Keratinocyte (primary cell): ENCODE data around the gene CRLF1. TPM values are rescaled to one million over a fixed set of nuclear protein-coding genes. Genes with fewer than 3 reads are reported as not detected.

Experiments
- DNase-seq: peaks from one replicate; pipeline ENCODE4 v3.0.0-alpha.2; 2011; ENCODE audit warnings: low read depth, missing footprints, low spot score
- FAIRE-seq: peaks from 2 replicates; lab custom pipeline; 2011; peaks lifted over from hg19 to GRCh38; lab: Jason Lieb, UNC
- H2AFZ ChIP-seq: 2 replicates; pipeline ENCODE4 v1.6.0; 2012; ENCODE audit warnings: low read length, control low read depth, inconsistent platforms; ENCODE audit not compliant: control insufficient read depth
- H3K27ac ChIP-seq: 2 replicates; pipeline ENCODE4 v1.5.1; 2011; ENCODE audit warnings: low read length; ENCODE audit not compliant: control insufficient read depth, insufficient read depth
- H3K27me3 ChIP-seq: 3 replicates; pipeline ENCODE4 v1.6.0; 2011; ENCODE audit warnings: low read length; ENCODE audit not compliant: control insufficient read depth, insufficient read depth; ENCODE audit errors: extremely low read depth
- H3K36me3 ChIP-seq, 2 experiments: 2 replicates in 1 of 2; 3 replicates in 1 of 2; pipeline ENCODE4 v1.5.1; 2011; ENCODE audit warnings: low read length in 2 of 2, mild to moderate bottlenecking in 1 of 2; ENCODE audit not compliant: control insufficient read depth in 2 of 2, insufficient read depth in 2 of 2; ENCODE audit errors: extremely low read depth in 1 of 2
- H3K4me1 ChIP-seq: 3 replicates; pipeline ENCODE4 v1.5.1; 2011; ENCODE audit warnings: low read length; ENCODE audit not compliant: control insufficient read depth, insufficient read depth; ENCODE audit errors: extremely low read depth
- H3K4me2 ChIP-seq: 3 replicates; pipeline ENCODE4 v1.6.0; 2011; ENCODE audit warnings: low read depth, low read length; ENCODE audit not compliant: control insufficient read depth, insufficient read depth; ENCODE audit errors: extremely low read depth
- H3K4me3 ChIP-seq, 3 experiments: fragments of 200-600 bp in 1 of 3; sonication (generic) in 1 of 3; 2 replicates in 2 of 3; 3 replicates in 1 of 3; pipeline ENCODE4 v1.5.1; 2011 to 2016; ENCODE audit warnings: low read length in 3 of 3, mild to moderate bottlenecking in 3 of 3, control low read depth in 2 of 3, inconsistent platforms in 1 of 3, low read depth in 1 of 3, mixed read lengths in 1 of 3, mixed run types in 1 of 3, moderate library complexity in 1 of 3; ENCODE audit not compliant: control insufficient read depth in 2 of 3, insufficient read depth in 2 of 3; ENCODE audit errors: extremely low read depth in 1 of 3
- H3K79me2 ChIP-seq: 2 replicates; pipeline ENCODE4 v1.6.0; 2012; ENCODE audit warnings: low read length; ENCODE audit not compliant: control insufficient read depth, insufficient read depth
- H3K9ac ChIP-seq: 3 replicates; pipeline ENCODE4 v1.6.0; 2011; ENCODE audit warnings: low read length; ENCODE audit not compliant: control insufficient read depth, insufficient read depth; ENCODE audit errors: extremely low read depth
- H3K9me1 ChIP-seq: 3 replicates; pipeline ENCODE4 v1.6.0; 2011; ENCODE audit warnings: low read length; ENCODE audit not compliant: control insufficient read depth, insufficient read depth; ENCODE audit errors: extremely low read depth
- H3K9me3 ChIP-seq: 2 replicates; pipeline ENCODE4 v1.5.1; 2012; ENCODE audit warnings: low read depth, low read length; ENCODE audit not compliant: control insufficient read depth
- H4K20me1 ChIP-seq: 3 replicates; pipeline ENCODE4 v1.6.0; 2011; ENCODE audit warnings: low read length; ENCODE audit not compliant: control insufficient read depth, insufficient read depth; ENCODE audit errors: extremely low read depth
- CTCF ChIP-seq, 3 experiments: IDR thresholded peaks in 1 of 3; conservative IDR thresholded peaks in 1 of 3; optimal IDR thresholded peaks in 1 of 3; 2 replicates in 2 of 3; 3 replicates in 1 of 3; pipeline versions ENCODE3 to v1.5.1; 2011; ENCODE audit warnings: low read length in 3 of 3, mild to moderate bottlenecking in 3 of 3, moderate library complexity in 2 of 3, control low read depth in 1 of 3, inconsistent platforms in 1 of 3; ENCODE audit not compliant: insufficient read depth in 2 of 3; ENCODE audit errors: extremely low read depth in 1 of 3
- EZH2 ChIP-seq: IDR thresholded peaks from one replicate; pipeline ENCODE4 v1.6.1; 2012; ENCODE audit warnings: inconsistent platforms, mild to moderate bottlenecking, low read length, moderate library complexity
- dilution Hi-C: fragments of 300-500 bp; cut with MboI; formaldehyde crosslinking; loops from one replicate; pipeline ENCODE4 v1.7.0; 2020; ENCODE audit warnings: low sequenced_read_pairs; ENCODE audit not compliant: extremely low pct_ligation_motif_present
- polyA plus RNA-seq, 5 experiments: library from polyadenylated mRNA; depleted of rRNA in 3 of 5; stranded (reverse) in 3 of 5; stranded (forward) in 1 of 5; unstranded in 1 of 5; fragments of >200 nt; gene quantifications; 1 replicate in 1 of 5; 2 replicates in 3 of 5; 3 replicates in 1 of 5; pipeline versions ENCODE4 v1.2.1 to v1.2.3, GENCODE V29; 2011 to 2012; ENCODE audit warnings: missing spikeins in 2 of 5, low read depth in 1 of 5, low replicate concordance in 1 of 5

CRLF1 gene
- polyA plus RNA-seq, 1 donor (not counting 4 experiments of a cell fraction or from before 2014, with no cell fraction given), result 0.20 TPM

DNA sequence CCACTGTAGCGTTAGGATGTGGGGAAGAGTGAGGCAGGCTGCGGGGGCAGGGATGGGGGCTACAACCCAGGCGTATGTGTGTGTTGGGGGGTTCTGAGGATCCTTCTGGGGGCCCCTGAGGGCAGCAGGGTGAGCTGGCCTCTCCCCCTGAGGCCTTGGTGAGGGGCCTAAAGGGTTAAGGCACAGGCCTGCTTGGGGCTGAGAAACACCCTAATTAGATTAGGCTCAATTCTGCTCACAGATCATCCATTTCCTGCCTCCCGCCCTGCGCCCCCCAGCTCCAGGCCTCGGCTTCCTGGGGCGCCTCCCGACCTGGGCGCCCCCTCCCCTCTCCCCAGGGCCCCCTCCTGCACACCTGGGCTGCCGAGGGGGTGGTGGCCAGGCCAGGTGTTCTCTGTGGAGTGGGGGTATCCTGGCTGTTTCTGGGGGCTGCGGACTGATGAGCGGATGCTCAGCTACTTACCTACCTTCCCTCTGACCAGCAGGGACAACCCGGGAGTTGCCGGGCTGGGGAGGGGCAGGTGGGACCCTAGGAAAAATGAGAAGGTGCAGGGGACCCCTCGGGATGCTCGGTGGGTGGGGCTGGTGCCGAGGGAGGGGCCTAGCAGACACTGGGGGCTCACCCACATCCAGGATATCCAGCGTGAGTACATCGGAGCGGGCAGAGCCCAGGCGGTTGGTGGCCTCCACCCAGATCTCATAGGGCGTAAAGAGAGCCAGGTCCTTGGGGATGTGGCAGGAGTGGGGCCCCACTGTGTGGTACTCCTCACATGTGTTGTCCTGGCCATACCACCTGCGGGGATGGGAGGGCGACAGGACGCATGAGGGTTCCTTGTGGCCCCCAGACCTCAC lies 8.6 kb downstream of the CRLF1 start:
- Histone ChIP-seq H3K9me1 (no peaks in the 10 kb centered on the region), H3K9me3 (no peaks in the 10 kb centered on the region), H3K27ac (no peak overlapping the region), H3K4me3 (no peak overlapping the region), H3K4me1 (peaks cover 4% of the 10 kb centered on the region), H3K27me3 (no peaks in the 10 kb centered on the region), H3K4me2 (no peak overlapping the region), H3K79me2 (no peaks in the 10 kb centered on the region), H3K9ac (no peak overlapping the region), H3K36me3 (no peaks in the 10 kb centered on the region), H2AFZ (no peak overlapping the region), H4K20me1 (no peaks in the 10 kb centered on the region)
- dilution Hi-C loops, result no loop called here
- no peak for FAIRE-seq
- no peak for TF ChIP-seq CTCF (optimal IDR thresholded peaks at IDR 0.05 in 1 of 3, IDR thresholded peaks at IDR 0.05 in 1 of 3, conservative IDR thresholded peaks at IDR 0.05 in 1 of 3; ENCODE audit: extremely low read depth in 1 of 3, insufficient read depth in 2 of 3, low read length in 3 of 3)
- DNase-seq, result no peak

- FAIRE-seq (no peak), DNase-seq (no peak)
- H3K27me3 ChIP-seq, result no peaks in the 10 kb centered on the region
- H3K9me1 ChIP-seq, result no peaks in the 10 kb centered on the region
- no peaks in the 10 kb centered on the region for H3K9me3 ChIP-seq
- no peak overlapping the region for H3K27ac ChIP-seq
- H4K20me1 ChIP-seq, result no peaks in the 10 kb centered on the region
- TF ChIP-seq EZH2 (no peak), CTCF (optimal IDR thresholded peaks at IDR 0.05 in 1 of 3, IDR thresholded peaks at IDR 0.05 in 1 of 3, conservative IDR thresholded peaks at IDR 0.05 in 1 of 3; ENCODE audit: extremely low read depth in 1 of 3, insufficient read depth in 2 of 3, low read length in 3 of 3) (no peak)
- H3K9ac ChIP-seq, result no peak overlapping the region
- H3K36me3 ChIP-seq, result no peaks in the 10 kb centered on the region
- dilution Hi-C loops, result no loop called here
- H3K79me2 ChIP-seq, result no peaks in the 10 kb centered on the region
- H3K4me1 ChIP-seq, result peaks cover 4% of the 10 kb centered on the region
- no peak overlapping the region for H2AFZ ChIP-seq
- H3K4me2 ChIP-seq, result no peak overlapping the region
- no peak overlapping the region for H3K4me3 ChIP-seq
These were observed 9.8 kb downstream of the CRLF1 start for GRCh38 chr19:18596752-18597157.
